NCI-H1105 (cell line): ENCODE data around the gene UBE2D3.

Source experiments
- DNase-seq: peaks from one replicate; lab custom pipeline; 2025; lab: John Stamatoyannopoulos, UW

Gene UBE2D3

GRCh38 chr4:102754044-102754443, 73.3 kb downstream of the UBE2D3 start:
- no peak for DNase-seq

GRCh38 chr4:102751941-102752340, 75.4 kb downstream of the UBE2D3 start:
- DNase-seq = no peak
